H4 (cell line): Measurements from ENCODE around the gene CFAP119. TPM values are rescaled to one million over a fixed set of nuclear protein-coding genes. Genes with fewer than 3 reads are reported as not detected.
A peak's percentile ranks its signal among the peaks of the same experiment; 100 is the strongest.
"Not testable (repeated sequence)": the region's sequence is repeated elsewhere in the genome, so short reads cannot be mapped to it uniquely, and the experiment has no call there.

Experiments used
- DNase-seq: peaks from one replicate; pipeline ENCODE4 v3.0.0-alpha.2; 2015; ENCODE audit warnings: low spot score
- total RNA-seq: library from RNA; depleted of rRNA; stranded (reverse); fragments of >200 nt; shearing (Covaris generic); gene quantifications from 2 replicates; pipeline ENCODE4 v1.2.3, GENCODE V29; 2014; rRNA removed

Gene CFAP119
- 1.9 and 11.0 TPM in 2 replicates for total RNA-seq

DNA sequence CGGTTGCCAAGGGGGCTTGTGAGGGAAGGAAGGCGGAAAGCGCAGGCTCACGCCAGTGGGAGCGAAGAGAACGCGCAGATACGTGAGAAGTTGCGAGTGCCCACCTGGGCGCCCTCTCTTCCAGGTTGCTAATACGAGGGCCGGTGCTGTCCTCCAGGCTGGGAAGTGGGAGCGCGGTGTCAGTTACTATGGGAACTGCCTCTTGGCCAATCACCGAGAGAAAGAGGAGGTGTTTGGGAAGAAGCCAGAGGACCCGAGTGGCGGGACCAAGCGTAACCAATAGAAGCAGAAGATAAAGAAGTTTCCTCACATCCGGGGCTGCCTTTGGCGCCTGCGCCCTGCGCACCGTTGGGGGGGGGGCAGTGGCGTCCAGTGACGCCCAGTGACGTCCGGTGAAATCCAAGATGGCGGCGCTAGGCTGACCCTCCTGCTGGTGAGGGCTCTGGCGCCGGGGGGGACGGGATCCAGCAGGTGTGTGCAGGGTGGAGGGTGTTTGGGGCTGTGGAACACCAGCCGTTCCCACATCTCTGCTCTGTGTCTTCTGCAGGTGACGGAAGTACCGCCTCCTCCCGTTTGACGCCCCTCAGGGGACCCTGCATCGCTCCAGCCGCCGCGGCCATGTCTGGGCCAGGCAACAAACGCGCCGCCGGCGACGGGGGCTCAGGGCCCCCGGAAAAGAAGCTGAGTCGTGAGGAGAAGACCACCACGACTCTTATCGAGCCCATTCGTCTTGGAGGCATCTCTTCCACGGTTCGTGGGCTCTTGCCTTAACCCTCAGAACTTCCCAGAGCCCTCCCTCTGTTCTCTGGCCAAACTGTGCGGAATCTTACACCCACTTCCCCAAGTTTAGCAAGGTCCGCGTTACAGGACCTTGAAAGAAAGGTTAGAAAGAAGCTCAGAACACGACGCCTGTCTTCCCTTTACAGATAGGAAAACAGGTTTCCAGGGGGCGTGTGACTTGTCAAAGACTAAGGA lies at the start of gene CFAP119, which contains the start of gene RNF40:
Gene CFAP119 (minus strand): TSS at position 135 of the 975 bp plus-strand sequence. CDS start 314 bp downstream, outside the sequence.
Gene RNF40 (plus strand): TSS at position 395 of the 975 bp plus-strand sequence. CDS start 224 bp downstream, at position 619.
- peak; percentile 97 for DNase-seq

DNA sequence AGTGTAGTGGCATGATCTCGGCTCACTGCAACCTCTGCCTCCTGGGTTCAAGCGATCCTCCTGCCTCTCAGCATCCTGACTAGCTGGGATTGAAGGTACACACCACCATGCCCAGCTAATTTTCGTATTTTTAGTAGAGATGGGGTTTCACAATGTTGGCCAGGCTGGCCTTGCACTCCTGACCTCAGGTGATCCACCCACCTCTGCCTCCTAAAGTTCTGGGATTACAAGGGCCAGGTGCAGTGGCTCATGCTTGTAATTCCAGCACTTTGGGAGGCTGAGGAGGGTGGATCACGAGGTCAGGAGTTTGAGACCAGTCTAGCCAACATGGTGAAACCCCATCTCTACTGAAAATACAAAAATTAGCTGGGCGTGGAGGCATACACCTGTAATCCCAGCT lies 47.8 kb upstream of the CFAP119 start:
- not testable (repeated sequence) for DNase-seq

DNA sequence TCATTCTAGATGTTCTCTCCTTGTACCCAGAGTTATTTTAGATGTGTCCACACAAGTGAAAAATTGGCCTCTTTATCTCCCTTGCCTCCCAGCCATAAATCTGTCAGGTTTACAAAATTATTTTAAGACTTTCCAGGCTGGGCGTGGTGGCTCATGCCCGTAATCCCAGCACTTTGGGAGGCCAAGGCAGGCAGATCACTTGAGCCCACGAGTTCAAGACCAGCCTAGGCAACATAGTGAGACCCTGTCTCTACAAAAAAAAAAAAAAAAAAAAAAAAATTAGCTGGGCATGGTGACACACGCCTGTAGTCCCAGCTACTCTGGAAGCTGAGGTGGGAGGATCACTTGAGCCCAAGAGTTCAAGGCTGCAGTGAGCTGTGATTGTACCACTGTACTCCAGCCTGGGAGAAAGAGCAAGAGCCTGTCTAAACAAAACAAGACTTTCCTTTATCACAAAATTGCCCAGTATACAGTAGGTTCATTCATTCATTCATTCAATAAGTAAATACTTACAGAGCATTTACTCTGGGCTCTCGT lies 47.1 kb upstream of the CFAP119 start:
- DNase-seq, result not testable (repeated sequence)

DNA sequence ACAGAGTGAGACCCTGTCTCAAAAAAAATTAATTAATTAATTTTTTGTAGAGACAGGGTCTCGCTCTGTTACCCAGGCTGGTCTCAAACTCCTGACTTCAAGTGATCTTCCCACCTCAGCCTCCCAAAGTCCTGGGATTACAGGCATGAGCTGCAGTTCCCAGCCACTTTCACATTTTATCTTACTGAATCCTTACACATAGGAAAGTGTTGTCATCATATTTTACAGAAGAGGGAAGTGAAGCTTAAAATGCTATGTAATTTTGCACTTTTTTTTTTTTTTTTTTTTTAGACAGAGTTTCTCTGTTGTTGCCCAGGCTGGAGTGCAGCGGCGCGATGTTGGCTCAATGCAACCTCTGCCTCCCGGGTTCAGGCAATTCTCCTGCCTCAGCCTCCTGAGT lies 46.3 kb upstream of the CFAP119 start:
- no peak for DNase-seq

DNA sequence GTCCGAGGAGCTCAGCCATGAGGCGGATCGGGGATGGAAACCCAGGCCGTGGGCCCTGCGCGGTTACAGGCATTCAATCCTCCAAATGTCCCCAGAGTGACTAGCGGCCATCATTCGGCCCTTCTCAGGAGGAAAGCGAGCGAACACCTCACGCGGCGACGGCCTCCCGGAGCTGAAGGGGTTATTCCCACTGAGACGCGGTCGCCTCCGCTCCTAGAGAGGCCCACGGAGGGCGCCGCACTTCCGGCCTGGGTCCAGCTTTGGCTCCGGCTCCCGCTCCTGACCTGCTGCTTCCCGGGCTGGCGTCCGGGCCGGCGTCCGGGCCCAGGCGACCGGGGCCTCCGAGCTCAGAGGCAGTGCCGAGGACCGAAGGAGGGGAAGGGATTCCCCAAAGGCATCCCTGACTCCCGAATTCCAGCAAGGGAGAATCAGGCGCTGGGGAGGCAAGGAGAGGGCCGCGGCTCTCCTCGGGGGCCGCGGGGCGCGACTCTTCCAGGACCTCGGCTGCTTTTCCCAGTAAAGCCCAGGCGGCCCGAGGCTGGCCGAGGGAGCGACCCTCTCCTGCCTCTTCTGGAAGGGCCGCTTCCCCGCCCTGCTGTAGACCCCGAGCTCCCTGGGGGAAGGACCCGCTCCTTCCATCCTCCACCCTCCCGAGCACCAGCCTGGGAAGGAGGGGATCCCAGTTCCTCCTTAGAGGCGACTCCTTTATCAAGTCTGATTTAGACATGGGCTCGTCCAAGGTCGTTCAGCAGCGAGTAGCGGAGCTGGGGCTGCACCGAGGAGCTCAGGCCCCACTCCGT lies 43.7 kb upstream of the CFAP119 start:
- peak; percentile 62 for DNase-seq

DNA sequence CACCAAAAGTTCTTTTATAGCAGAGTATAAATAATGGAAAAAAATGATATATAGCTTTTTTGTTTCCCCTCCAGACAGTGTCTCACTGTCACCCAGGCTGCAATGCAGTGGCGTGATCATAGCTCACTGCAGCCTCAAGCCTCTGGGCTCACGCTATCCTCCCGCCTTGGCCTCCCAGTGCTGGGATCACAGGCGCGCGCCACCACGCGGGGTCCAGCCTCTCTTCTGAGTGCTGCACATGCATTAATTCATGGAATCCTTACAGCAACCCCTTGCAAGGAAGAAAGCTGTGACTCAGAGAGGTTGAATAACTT lies 43.2 kb upstream of the CFAP119 start:
- no peak for DNase-seq

DNA sequence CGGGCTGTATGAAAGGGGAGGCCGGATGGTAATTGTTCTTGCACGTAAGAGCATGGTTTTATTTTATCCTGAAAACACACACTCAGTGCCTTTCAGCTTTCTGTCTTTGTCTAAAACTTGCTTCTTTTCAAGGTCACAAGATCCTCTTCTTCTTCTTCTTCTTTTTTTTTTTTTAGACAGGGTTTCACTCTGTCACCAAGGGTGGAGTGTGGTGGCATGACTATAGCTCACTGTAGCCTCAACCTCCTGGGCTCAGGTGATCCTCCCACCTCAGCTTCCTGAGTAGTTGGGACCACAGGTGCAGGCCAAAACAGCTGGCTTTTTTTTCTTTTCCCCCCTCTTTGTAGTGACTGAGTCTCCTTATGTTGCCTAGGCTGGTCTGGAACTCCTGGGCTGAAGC lies 41.1 kb upstream of the CFAP119 start:
- DNase-seq, result no peak

DNA sequence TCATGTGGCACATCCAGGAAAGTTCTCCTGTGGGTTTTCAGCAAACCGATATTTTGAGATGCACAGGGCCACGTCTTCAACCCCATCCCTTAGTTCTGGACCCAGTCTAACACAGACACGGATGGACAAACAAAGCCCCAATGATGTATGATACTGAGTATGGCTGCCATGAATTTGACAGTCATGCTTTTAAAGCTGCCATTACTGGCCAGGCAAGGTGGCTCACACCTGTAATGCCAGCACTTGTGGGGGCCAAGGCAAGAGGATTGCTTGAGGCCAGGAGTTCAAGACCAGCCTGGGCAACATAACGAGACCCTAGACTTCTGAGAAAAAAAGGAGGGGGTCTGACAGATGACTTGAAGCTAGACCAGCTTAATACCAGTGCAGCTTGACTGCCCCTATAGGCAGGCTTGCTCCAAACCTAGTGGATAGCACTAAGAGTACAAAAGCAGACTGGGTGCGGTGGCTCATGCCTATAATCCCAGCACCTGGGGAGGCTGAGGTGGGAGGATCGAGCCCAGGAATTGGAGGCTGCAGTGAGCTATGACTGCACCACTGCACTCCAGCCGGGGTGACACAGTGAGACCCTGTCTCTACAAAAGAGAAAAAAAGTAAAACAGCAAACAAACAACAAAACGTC lies 35.9 kb upstream of the CFAP119 start:
- DNase-seq, result no peak

DNA sequence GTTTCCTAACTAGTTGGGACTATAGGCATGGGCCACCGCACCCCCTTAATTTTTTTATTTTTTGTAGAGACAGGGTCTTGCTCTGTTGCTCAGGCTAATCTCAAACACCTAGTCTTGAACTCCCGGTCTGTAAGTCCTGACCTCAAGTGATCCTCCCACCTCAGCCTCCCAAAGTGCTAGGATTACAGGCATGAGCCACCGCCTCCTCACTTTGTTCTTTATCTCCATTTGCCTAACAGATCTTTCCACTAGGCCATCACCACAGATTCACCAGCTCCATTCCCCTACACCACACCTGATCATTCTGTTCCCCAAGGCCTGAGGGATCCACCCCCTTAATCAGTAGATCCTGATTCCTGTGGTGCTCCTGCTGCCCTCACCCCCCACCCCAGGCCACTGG lies 32.8 kb upstream of the CFAP119 start:
- no peak for DNase-seq

DNA sequence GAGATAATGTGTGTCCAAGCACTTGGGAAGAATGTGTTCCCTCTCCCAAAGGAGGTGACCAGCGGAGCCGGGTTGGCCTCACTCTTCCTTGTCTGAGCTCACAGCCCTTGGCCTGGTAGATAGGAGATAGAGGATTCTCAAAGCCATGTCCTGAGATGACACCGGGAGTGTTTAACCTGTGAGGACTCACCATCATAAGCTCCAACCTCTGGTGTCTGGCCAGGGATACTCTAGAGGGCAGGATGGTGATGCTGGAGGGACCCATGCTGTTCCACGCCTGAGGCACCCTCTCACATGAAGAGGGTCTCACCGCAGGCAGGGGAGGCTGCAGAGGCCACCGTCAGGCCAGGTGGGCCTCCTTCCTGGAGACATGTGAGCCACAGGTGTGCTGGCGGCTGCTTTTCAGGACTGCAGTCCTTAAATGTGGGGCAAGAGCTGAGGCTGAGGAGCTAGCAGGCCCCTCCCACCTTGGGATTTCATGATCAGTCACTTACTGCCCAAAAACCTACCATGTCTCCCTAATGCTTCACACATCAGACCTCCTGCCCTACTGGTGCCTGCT lies 31.7 kb upstream of the CFAP119 start:
- DNase-seq, result no peak

DNA sequence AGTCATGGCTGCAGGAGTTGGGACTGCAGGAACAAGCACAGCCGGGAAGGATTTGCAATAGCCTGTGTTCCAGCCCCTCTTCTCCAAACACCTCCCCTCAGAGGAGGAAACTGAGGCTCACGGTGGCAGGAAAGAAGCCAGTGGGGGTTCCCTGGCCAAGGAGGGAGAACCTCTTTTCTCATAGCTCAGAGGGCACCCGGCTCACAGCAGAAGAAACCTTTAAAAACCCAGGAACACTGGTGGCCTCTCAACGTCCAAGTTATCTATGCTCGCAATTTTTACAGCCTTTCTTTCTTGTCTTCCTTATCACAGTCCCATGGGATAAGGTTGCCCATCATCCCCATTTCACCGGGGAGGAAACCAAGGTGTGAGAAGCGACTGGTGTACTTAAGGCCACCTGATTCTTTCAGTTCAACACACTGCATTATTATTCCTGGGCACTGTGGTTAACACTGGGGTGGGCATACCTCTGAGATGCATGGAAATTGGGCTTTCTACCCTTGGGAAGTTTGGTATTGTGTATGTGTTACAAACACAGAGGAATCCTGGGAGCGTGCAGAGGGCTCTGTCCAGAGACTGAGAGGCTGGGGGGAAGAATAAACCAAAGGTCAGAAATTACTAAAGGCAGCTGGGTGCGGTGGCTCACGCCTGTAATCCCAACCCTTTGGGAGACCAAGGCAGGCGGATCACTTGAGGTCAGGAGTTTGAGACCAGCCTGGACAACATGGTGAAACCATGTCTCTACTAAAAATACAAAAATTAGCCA lies 25.9 kb upstream of the CFAP119 start:
- DNase-seq, result no peak

DNA sequence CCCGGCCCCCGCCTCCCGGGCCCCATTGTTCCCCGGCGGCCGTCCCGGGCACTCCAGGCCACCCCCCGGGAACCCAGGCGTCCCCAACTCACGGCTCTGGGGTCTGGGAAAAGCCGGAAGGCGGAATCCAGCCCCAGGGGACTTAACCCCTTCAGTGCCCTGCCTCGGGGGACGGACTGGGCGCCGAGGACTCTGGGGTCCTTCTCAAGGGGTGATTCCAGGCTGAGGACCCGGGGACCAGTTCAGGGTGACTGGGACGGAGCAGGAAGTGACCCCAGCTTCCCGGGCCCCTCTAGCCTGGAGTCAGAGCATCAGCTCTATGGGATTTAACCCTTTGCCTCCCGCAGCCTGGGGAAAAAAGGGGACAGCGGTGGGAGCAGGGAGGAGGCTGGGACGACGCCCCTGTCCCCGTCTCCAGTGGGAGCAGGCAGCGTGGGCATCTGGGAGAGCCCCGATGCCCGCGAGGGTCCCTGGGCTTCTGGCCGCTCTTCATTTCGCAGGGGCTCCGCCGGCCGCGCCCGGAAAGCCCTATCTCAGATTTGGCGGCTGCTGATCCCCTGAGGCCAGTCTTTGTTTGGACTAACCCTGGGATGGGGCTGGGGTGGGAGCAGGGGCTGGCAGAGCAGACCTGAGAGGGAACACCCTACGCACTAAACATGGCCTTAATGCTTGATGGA lies 25.2 kb upstream of the CFAP119 start, which contains the start of gene ZNF629:
Gene ZNF629 (minus strand): TSS at position 270 of the 677 bp plus-strand sequence. CDS start 2,723 bp downstream, outside the sequence.
- DNase-seq, result no peak

DNA sequence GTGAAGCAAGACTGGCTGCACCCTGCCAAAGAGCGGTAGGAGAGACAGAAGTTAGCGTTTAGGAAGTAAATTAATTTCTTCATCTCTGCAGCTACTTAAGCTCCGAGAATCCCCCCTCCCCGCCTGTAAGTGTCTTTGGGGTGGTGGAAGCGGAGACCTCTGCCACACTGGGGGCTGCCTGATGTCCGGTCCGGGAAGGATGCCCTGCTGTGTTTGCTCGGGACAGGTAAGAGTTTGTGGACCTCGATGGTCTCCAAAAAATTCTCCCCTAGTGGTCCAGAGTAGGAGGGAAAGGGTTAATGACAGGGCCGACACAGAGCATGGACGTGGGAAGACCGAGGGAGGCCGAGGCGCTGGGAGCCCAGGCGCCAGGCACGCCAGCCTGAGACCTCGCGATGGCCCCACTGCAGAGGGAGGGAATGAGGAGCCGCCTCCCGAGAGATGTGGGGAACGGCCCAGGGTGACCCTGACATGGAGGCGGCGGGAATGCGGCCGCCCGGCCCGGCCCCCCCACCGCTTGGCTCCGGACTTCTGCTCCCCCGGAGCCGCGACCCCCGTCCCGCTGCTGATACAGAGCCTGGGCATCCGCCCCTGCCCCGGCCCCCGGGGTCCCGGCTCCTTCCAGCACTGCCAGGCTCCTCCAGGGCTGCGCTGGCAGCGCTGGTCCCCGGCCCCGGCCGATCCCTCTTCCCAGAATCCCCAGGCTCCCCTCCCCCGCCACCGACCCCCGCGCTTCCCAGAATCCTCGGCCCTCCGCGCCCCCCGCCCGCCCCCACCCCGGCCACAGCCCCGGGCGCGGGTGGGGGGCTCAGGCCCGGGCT lies 24.5 kb upstream of the CFAP119 start:
- DNase-seq, result no peak

DNA sequence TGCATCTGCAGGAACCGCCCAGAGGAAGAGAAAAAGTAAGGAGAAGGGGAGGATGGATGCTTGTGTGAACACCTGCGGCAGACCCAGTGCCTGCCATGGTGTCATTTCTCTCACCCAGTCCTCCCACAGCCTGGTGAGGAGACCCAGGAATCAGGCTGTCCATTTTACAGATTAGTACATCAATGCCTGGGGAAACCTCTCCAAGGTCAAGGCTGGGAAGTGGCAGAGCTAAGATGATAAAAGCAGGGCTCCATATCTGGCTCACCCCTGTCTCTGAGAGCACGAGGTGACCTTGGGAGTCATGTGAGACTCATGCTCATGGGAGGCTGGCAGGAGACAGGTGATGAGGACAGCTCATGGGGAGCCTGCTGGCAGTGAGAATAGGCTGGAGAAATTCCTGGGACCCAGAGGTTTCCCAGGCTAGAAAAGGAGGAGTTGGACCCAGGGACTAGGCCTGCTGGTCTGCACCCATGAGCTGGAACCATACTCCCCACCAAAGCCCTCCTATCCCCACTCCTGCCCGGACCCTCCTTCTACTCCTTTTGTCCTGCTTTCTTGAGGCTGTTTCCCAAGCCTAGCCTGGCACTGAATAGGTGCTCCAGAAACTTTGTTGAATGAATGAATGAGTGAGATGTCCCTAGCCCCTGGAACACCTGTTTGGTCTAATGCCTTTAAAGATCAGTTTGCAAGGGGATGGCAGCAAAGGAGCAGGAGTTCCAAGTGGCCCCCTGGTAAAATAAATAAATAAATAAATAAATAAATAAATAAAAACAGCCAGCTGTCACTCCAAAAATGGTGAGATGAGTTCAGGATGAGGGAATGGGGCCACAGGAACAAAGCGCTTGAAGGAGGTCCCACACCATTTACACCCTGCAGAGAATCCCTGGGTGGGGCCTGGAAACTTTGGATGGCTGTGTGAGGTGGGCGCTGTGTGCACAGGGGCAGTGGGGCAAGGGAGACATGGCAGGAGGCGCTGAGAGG lies 23.6 kb upstream of the CFAP119 start:
- no peak for DNase-seq

DNA sequence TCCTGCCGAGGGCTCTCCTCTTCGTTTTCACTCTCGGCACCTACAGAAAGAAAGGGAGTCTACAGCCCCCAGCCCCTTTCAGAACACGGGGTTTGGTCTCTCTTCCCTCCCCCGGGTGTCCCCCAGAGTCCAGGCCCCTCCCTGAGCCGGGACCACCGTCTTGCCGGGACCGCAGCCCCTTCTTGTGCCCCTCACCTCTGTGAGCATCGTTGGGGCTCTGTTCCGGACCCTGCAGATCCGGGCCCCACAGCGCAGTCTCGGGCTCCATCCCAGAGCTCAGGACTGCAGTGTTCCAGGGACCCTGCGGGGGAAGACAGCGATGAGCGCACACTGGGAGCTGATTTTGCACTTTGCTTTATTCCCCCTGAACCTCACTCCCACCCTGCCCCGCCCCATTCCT lies 22.4 kb upstream of the CFAP119 start:
- DNase-seq, result no peak

DNA sequence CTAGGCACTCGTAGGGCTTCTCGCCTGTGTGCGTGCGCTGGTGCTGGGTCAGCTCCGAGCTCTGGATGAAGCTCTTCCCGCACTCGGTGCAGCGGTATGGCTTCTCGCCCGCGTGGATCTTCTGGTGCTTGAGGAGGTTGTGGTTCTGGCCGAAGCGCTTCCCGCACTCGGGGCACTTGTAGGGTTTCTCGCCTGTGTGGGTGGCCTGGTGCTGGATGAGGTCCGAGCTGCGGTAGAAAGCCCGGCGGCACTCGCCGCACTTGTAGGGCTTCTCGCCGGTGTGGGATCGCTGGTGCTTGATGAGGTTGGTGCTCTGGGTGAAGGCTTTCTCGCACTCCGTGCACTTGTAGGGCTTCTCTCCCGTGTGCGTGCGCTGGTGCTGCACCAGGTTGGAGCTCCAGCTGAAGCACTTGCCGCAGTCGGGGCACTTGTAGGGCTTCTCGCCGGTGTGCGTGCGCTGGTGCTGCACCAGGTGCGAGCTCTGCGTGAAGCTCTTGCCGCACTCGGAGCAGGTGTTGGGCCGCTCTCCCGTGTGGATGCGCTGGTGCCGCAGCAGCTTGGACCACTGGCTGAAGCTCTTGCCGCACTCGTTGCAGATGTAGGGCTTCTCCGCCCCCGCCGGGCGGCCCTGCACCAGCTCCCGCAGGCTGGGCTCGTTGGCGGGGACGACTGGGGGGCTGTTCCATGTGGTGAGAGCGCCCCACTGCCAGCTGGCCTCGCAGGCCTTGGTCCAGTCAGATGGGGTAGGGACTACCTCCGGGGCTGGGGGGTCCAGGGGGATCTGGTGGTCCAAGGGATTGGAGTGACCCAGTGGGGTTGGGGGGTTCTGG lies 21.6 kb upstream of the CFAP119 start:
- DNase-seq, result no peak
